ENCODE data around the gene DDA1.

DNA sequence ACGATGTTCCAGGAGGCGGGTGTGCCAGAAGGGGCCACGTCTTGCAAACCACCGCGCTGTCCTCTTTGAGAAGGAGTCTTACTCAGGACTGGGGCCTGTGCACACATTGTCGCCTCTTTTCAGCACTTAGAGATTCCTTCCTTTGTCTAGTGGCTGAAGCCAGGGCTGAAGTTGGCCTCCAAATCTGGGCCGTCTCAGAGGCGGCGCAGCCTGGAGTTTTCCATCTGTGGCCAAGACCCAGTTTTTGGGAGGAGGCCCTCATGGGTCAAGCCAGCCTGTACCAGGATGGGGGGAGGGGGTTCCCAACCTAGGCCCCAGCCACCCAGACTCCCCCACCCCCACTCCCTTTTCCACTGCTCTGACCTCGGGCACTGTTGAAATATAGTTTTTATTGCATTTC is 13.5 kb downstream of the DDA1 start:
- TF ChIP-seq, protein P1, sequence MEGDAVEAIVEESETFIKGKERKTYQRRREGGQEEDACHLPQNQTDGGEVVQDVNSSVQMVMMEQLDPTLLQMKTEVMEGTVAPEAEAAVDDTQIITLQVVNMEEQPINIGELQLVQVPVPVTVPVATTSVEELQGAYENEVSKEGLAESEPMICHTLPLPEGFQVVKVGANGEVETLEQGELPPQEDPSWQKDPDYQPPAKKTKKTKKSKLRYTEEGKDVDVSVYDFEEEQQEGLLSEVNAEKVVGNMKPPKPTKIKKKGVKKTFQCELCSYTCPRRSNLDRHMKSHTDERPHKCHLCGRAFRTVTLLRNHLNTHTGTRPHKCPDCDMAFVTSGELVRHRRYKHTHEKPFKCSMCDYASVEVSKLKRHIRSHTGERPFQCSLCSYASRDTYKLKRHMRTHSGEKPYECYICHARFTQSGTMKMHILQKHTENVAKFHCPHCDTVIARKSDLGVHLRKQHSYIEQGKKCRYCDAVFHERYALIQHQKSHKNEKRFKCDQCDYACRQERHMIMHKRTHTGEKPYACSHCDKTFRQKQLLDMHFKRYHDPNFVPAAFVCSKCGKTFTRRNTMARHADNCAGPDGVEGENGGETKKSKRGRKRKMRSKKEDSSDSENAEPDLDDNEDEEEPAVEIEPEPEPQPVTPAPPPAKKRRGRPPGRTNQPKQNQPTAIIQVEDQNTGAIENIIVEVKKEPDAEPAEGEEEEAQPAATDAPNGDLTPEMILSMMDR (conservative IDR thresholded peaks at IDR 0.05; ENCODE audit: low read depth, low read length) = no peak
- no peak for TF ChIP-seq EZH2phosphoT487 (IDR thresholded peaks at IDR 0.05; ENCODE audit: borderline replicate concordance, low read length)
